Stimulated activated CD4-positive, alpha-beta T cell treated with anti-CD3 and anti-CD28 coated beads, TNF-alpha, amount 100 ng/mL, for 4 hours (primary cell): ENCODE data around the gene SIGLEC6.
"Not testable (repeated sequence)": the region's sequence is repeated elsewhere in the genome, so short reads cannot be mapped to it uniquely, and the experiment has no call there.

ENCODE experiments used
- DNase-seq, 3 experiments: peaks; one replicate each; pipeline ENCODE4 v3.0.0-alpha.2; 2020; ENCODE audit warnings: low read depth in 3 of 3

The SIGLEC6 gene

DNA sequence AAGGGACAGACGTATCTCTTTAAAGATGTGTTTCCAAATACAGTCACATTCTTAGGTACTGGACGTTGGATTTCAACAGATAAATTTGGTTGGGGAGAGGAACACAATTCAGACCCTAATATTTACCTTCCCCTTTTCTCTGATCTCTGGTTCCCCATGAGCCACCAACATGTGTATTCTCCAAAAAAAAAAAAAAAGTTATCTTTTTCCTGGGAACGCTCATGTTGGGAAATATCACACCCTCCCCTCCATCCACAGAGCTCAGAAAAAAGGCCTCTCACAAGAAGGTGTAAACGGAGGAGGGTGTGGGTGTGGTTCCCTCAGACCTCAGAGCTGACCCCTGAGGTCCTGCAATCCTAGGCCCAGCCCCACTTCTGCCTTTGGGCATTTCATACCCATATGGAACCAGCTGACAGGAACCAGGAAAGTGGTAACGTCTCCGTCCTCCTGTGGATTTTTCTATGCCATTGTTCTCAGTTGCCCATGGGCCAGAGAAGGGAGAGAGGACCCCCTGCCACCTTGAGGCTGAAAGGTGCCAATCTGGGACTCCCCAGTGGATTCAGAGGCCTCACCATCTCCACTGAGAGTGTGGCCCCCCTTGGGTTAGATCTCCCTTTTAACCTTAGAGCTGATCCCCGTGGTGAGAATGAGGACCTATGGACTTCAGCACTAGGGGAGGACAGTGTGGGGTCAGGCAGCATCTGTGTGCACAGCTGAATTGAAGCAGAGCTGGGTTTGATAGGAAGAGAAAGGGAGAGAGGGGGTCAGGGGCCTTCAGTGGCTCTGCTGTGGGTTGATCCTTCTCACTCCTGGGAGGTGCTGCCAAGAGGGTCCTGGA lies 21.4 kb downstream of the SIGLEC6 start:
- DNase-seq: no peak

DNA sequence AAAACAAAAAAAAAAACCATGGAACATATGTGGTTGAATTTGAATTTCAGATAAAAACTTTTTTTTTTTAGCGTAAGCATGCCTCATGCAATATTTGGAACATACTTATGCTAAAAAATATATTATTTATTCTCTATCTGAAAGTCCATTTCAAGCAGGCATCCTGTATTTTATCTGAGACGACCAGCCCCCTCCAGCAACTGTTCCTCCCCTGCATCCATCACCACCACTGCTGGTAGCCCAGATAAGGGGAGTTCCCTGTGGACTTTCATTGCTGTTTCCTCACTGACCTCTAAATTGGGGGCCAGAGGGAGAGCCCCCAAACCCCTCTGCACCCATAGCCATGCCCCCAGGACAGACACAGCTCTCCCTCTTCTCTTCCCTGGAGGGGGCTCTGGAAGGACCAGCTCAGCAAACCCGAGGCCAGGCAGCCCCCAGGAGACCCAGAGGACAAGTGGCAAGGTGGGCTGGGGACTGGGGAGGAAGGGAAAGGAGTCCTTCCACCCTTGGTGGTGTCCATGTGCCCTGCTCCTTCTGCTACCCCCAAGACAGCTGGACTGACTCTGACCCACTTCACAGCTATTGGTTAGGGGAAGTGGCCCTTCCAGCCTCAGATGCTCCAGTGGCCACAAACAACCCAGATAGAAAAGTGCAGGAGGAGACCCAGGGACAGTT lies 23.3 kb downstream of the SIGLEC6 start:
- DNase-seq: no peak

DNA sequence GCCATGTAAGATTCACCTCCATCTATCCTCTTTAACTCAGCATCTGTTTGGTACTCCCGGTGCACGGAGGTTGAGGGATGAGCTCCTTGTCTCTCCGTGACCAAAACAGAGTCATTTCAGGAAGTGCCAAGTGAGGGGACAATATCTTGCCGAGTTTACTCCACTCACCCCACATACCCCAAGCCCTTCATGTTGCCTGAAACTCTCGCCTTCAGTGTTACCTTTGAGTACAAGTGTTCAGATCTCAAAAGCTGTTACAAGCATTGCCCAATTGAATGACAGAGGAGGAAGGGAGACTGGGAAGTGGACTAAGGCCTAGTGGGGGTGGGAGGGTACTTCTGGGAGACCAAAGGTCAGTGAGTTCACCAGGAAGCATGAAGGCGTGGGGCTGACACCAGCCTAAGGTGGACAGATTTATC lies 23.8 kb downstream of the SIGLEC6 start:
- no peak for DNase-seq

DNA sequence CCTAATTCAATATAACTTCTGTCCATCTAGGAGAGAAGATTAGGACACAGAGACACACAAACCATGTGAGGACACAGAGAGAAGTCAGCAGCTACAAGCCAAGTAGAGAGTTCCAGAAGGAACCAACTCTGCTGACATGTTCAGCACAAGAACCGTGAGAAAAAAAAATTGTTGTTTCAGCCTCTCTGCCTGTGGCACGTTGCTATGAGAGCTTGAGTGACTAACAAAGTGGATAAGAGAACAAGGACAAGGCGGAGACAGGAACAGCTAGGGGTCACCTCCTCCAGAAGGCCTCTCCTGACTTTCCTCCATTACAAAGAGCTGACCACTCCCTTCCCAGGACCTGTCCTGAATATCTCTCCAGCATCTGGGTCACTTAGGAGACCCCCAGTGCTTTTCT lies 24.3 kb downstream of the SIGLEC6 start:
- DNase-seq: no peak

DNA sequence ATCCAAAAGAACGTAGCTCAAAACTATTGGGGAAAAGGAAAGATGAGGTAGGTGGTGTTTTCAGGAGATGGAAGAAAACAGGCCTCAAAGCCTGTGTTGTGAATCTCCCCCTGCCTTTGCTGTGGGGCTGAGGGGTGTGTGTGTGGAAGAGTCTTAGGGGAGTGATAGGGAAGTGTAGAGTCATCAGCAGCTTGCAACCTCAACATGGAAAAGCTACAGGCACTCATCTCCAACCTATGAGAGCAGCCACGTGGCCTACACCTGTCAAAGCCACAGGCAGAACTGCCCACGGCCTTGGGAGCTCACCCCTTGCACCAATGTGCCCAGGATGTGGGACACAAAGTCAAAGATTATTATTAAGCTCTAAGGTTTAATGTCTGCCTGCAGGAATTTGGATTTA lies 25.6 kb downstream of the SIGLEC6 start:
- no peak for DNase-seq

DNA sequence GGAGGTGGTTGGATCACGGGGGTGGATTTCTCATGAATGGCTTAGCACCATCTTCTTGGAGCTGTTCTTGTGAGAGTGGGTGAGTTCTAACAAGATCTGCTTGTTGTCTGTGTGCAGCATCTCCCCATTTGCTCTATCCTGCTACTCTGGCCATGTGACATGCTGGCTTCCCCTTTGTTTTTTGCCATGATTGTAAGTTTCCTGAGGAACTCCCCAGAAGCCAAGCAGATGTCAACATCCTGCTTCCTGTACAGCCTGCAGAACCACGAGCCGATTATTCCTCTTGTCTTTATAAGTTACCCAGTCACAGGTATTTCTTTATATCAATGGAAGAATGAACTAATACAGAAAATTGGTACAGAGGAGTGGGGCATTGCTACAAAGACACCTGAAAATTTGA lies 27.6 kb downstream of the SIGLEC6 start:
- DNase-seq: no peak

DNA sequence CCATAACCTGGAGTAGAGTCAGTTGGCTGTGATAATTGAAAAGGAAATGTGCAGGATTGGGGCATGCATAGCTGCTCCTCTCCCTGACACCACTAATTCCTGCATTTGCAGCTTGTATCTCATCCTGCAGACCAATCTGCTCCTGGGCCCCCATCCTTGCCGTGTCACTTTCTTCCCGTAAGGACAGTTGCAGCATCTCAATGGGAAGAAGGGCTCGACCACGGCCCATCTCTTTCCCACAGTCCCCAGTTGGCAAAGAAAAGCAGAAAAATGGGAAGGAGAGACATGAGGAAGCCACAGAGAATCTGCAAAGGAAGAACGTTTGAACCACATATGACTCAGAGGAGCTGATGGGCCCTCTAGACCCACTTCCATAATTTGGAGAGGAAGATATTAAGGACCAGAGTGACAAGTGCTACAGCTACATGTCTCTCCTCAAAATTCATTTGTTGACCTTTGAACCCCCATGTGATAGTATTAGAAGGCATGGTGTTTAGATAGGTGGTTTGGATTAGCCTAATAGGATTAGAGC lies 28.1 kb downstream of the SIGLEC6 start:
- DNase-seq: no peak

DNA sequence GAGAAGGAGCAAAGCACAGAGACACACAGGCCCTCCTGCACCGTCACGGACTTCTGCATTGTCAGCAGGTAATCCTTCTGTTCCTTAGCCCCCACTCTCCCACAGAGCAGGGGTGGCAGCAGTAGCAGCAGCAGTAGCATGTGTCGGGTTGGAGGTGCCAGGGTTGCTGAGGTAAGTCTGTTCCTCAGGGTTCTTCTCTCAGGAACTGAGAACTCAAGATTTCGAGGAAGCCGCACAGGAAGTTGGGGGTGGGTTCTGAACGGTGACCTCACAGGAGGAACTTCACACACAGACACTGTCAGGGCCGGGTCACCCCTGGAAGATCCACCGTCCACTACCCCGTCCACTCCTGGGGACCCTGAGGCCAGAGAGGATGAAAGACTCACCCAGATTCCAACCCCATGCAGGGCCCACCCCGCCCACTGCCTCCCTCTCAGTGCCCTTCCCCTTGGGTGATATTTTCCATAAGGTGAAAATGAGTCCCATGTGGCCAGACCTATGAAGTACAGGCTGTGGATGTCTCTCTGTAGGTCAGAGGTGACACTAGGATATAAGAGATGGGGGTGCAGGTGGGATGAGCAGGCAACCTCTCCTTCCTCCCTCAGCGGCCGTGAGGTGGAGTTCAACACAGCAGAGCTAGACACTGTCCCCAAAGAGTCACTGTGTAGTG lies 29.7 kb downstream of the SIGLEC6 start, which contains the start of gene SIGLEC12:
Gene SIGLEC12 (minus strand): TSS at position 207 of the 670 bp plus-strand sequence. CDS start 67 bp downstream, at position 140.
- DNase-seq: no peak

DNA sequence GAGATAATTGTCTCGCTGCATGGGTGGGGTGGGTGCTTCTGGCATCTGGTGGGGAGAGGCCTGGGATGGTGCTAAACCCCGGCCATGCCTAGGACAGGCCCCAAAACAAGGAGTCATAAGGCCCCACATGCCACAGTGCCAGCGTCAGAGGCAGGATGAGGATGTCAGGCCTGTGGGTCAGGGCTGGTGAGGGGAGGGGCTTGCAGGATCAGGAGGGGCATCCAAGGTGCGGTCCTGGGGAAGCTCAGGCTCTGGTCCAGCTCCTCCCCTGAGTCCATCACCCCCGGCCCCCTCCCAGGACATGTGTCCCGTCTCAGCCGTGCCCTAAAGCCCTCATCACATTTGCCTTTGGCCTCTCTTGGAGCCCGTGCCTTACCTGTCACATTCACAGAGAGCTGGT lies 30.5 kb downstream of the SIGLEC6 start:
- not testable (repeated sequence) for DNase-seq

DNA sequence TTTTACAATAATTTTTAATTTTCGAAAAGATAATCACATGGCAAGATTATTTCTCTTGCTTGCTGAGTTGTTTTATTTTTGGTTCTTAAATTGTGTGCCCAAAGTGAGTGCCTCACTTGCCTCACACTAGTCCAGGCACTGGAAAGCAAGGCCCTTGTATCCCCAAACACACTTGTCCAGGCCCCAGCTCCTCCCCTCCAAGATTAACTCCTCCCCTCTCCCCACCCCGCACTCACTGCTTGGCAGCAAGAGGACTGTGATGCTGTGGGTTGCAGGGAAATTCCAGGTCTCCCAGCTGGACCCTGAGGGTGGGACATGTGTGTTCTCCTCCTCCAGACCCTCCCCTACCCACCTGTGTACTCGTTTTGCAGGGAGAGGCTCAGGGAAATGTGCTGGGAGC lies 33.8 kb downstream of the SIGLEC6 start:
- DNase-seq: no peak

DNA sequence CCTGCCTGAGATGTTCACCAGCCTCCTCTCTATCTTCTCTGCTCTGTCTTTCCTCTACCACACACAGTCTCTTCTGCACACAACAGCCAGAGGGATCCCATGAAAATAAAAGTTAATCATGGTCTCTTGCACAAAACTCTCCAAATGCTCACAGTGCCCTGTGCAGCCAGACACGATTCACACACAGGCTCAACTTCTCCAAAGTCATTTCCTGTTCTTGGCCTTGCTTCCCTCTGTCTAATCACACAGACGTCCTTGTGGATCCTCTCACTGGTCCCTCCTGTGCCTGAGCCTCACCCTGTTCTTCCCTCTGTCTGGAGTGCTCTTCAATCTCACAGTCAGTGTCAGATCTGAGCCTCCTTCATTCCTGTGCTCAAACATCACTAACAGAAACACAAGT lies 37.7 kb downstream of the SIGLEC6 start:
- DNase-seq: no peak

DNA sequence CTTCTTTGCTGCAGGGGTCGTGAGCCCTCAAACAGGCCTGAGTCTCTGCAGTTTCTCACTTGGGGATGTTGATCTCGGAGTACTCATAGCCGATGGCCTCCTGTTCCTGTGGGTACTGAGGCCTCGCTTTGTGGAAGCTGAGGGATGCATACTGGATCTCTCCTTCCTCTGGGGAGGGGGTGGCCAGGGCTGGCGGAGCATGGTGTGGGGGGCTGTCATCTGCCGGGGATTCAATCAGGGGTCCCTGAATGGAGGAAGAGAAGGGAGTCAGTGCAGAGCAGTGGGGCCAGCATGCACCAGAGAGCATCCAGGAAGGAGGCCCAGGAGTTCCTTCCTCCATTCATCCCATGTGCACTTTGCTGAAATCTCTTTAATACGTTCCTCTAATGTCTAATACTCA lies 39.9 kb downstream of the SIGLEC6 start:
- no peak for DNase-seq

DNA sequence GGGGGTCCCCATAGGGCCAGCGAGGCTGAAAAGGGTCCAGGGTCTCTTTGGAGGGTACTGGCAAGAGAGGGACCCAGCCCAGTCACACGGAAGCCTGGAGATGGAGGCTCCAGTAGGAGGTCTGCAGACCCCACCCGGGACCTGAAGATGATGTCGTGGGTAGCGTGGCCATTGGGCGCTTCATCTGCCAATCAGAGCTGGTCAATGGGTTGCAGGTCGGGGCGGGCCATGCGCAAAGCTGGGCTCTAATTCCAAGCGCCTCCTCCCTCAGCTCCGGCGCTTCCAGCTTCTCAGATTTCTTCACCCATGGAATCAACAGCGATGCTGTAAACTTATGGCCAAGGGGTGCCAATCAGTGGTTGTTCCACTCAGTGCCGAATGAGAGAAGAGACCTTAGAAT lies 40.8 kb downstream of the SIGLEC6 start:
- no peak for DNase-seq

DNA sequence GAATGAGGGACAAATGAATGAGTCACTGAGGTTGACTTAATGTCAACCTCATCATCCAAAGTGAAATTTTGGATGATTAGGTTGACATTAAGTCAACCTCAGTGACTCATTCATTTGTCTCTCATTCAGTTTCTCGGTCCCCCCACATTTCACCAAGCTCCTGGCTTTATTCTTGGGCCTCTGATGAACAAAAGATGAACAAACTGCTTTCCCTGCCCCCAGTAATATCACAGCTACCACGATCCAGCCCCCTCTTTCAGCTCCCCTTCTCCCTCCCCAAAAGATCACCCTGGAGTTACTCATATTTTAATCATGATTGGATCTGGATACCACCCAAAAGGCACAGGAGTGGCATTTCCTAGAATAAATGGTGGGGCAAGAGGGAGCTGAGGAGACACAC lies 42.4 kb downstream of the SIGLEC6 start:
- no peak for DNase-seq

DNA sequence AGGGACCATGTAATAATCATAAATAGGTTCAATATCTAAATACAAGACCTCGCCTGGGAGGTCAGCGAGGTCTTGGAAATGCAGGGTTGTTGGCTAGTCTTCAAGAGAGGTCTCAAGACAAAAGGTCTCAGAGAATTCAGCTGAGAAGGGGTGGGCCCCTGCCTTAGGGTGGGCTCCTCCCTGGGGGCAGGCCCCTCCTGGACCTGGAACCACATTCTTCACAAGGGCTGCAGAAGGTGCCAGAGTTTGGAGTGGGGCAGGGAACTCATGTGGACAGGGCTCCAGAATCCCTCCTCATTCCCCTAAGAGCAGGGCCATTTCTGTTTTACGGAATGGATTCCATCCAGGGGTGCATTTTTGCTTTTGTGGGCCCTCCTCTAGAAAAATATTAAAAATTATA lies 43.0 kb downstream of the SIGLEC6 start:
- DNase-seq: no peak

DNA sequence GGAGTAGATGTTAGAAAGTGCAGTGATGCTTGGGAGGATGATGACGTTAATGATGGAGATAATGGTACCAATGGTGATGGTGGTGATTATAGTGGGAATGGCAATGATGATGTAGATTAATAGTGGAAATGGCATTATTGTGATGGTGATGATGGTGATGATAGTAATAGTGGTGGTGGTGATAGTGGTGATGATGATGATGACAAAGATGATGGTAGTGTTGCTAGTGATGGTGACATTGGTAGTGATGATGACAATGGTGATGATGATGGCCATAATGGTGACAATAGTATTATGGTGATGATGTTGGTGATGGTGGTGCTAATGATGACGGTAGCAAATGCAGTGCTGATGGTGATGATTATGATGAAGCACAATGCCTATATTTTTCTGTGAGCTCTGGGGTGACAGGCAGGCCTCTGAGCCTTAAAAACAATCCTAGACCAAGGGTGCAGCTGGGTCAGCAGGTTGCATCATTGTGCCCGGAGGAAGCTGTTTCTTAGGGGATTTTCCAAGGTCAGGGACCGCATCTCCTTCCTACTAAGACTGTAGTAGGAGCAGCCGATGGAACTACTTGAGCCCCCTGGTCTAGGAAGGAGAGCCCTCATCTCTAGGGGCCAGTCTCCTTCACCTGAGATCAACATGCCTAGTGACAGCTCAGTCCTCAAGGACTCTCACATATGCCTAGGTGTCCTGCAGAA lies 45.4 kb downstream of the SIGLEC6 start:
- no peak for DNase-seq

DNA sequence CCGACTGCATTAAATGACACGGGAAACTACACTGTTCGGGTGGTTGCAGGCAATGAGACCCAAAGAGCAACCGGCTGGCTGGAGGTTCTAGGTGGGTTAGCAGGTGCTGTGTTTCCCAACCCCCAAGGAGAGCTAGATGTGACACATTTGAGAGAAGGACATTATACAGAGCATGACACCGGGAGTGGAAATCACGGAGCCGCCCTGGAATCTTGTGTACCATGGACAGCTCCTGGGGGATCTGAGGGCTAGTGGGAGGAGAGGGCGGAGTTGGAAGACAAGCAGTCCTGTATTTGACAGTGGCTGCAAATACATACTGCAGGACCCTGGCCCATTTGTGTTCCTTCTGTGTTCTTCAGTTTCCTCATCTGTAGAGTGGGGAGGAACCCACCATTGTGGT lies 50.9 kb downstream of the SIGLEC6 start:
- no peak for DNase-seq

DNA sequence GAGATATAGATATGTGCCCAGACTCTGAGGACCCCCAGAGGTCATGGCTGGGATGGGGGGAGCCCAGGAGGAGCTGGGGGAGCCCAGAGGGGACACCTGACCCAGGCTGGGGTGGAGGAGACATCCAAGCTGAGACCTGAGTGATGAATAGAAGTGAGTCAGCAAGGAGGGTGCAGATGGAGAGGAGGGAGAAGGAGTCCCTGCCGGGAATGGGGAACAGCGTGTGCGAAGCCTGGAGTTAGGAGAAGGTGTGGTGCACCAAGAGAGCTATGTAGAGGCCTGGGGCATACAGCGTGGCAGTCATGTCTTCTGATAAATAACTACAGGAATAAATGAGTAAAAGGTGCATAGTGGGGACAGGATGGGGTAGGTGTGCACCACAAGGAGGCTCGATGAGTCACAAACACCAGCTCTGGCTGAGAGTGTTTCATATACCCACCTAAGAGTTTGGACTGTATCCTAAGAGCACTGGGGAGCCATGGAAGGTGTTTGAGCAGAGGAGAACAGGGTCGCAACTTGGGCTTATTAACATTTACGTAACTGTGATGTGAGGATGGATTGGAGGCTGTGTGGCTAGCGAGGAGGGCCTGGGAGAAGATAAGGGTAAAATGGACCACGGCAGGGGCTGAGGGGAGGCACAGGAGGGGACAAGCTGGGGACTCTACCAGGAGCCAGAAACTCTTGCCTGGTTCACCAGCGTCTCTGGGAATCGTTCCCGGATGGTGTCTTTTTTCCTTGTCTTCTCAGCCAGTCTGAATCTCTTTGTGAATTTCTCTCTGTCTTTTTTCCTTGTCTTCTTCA lies 51.7 kb downstream of the SIGLEC6 start:
- no peak for DNase-seq

DNA sequence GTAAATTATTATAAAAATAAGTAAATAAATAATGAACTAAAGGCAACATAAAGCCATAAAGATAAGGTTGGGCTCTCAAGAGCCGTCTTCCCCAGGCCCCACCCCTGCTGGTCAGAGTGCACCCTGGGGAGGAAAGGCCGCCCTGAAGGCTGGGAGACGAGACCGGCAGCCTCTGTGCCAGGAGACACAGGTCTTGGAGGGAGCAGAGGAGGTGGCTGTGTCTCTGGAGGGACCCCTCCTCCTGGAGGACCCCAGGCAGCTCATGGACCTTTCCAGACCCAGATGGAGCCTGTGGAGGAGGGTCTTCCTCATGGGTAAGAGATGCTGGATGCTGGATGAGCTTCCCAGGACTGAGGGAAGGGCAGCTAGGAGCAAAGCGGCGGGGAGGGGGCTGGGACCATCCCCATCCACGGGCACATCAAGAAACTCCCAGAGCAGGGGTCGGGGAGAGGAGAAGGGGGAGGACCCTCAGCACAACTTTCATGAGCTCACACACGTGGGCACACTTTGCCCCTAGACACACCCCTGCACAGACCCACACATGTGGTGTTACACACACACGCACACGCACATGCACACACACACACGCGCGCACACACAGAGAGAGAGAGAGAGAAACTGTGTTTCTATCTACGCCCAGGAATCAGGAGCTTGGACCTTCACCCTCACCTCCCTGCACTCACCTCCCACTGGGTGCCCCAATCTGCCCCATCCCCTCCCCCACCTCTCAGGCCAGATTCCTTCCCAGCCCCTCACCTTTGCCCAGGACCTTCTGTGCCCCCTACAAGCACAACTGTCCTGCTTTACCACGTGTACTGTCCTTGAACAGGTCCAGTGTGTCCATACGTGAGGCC lies 52.9 kb downstream of the SIGLEC6 start, which contains the start of gene CEACAM18:
Gene CEACAM18 (plus strand): TSS at position 159 of the 854 bp plus-strand sequence.
- DNase-seq: no peak

DNA sequence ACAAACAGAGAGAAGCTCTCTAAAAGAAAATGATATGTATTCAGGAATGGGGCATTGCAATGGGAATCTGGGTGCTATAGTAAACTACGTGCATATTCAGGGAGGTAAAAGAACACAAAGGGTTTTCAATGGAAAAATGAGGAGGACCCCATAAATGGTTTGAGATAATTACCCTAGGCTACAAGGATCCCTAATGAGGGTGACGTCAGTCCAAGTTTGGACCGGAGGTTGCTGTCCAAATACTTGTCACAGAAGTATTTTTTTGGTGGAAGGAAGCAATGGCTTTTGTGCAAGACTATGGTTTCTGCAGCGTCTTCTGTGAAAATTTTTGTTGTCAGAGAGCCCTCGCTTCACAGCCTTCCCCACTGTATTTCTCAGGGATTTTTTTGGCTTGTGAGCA lies 54.1 kb downstream of the SIGLEC6 start:
- DNase-seq: no peak
